ENCODE results near the gene PHB1.

DNA sequence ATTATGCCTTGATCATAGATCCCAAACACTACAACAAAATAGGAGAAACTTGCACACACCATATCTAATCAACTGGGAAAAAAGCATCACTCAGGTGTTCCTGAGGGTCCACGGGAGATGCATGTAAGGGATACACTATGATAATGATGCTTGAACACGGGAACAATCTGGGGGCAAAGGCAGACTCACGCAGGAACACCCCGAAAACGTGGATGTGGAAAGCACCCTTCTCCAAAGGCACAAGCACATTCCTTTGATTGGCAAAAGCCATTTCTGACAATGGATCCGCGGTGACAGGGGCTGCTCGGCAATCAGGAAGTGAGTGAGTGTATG lies 53.9 kb downstream of the PHB1 start:
- TF ChIP-seq SMC3 (IDR thresholded peaks at IDR 0.05; ENCODE audit: low read depth, low read length) (no peak), NFIC (IDR thresholded peaks at IDR 0.05; ENCODE audit: borderline replicate concordance) (no peak), SIN3A (IDR thresholded peaks at IDR 0.05; ENCODE audit: borderline replicate concordance, low read depth, low read length) (0 out of 2 replicates have a peak, but pooled peaks have one; percentile 65), RXRA (IDR thresholded peaks at IDR 0.05; ENCODE audit: borderline replicate concordance, low read depth) (no peak), EZH2phosphoT487 (IDR thresholded peaks at IDR 0.05; ENCODE audit: borderline replicate concordance, low read depth) (no peak), JUND (IDR thresholded peaks at IDR 0.05) (no peak), EP300 (IDR thresholded peaks at IDR 0.05; ENCODE audit: borderline replicate concordance in 1 of 2, low read depth in 1 of 2, low read length in 1 of 2) (no peak)
- TF ChIP-seq, protein P1, sequence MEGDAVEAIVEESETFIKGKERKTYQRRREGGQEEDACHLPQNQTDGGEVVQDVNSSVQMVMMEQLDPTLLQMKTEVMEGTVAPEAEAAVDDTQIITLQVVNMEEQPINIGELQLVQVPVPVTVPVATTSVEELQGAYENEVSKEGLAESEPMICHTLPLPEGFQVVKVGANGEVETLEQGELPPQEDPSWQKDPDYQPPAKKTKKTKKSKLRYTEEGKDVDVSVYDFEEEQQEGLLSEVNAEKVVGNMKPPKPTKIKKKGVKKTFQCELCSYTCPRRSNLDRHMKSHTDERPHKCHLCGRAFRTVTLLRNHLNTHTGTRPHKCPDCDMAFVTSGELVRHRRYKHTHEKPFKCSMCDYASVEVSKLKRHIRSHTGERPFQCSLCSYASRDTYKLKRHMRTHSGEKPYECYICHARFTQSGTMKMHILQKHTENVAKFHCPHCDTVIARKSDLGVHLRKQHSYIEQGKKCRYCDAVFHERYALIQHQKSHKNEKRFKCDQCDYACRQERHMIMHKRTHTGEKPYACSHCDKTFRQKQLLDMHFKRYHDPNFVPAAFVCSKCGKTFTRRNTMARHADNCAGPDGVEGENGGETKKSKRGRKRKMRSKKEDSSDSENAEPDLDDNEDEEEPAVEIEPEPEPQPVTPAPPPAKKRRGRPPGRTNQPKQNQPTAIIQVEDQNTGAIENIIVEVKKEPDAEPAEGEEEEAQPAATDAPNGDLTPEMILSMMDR (IDR thresholded peaks at IDR 0.05): no peak
- TF ChIP-seq, protein P2, sequence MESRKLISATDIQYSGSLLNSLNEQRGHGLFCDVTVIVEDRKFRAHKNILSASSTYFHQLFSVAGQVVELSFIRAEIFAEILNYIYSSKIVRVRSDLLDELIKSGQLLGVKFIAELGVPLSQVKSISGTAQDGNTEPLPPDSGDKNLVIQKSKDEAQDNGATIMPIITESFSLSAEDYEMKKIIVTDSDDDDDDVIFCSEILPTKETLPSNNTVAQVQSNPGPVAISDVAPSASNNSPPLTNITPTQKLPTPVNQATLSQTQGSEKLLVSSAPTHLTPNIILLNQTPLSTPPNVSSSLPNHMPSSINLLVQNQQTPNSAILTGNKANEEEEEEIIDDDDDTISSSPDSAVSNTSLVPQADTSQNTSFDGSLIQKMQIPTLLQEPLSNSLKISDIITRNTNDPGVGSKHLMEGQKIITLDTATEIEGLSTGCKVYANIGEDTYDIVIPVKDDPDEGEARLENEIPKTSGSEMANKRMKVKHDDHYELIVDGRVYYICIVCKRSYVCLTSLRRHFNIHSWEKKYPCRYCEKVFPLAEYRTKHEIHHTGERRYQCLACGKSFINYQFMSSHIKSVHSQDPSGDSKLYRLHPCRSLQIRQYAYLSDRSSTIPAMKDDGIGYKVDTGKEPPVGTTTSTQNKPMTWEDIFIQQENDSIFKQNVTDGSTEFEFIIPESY (IDR thresholded peaks at IDR 0.05; ENCODE audit: borderline replicate concordance, low read depth): no peak
- TF ChIP-seq, protein P3, sequence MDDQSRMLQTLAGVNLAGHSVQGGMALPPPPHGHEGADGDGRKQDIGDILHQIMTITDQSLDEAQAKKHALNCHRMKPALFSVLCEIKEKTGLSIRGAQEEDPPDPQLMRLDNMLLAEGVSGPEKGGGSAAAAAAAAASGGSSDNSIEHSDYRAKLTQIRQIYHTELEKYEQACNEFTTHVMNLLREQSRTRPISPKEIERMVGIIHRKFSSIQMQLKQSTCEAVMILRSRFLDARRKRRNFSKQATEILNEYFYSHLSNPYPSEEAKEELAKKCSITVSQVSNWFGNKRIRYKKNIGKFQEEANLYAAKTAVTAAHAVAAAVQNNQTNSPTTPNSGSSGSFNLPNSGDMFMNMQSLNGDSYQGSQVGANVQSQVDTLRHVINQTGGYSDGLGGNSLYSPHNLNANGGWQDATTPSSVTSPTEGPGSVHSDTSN (IDR thresholded peaks at IDR 0.05): peak; percentile 46; the same call in 1 of the 2 replicates

Measured in SK-N-SH (cell line).